Stimulated activated CD8-positive, alpha-beta memory T cell treated with anti-CD3 and anti-CD28 coated beads, Interleukin-4, amount 100 ng/mL, for 48 hours (primary cell): Measurements from ENCODE around the gene FIBP.
A peak's percentile ranks its signal among the peaks of the same experiment; 100 is the strongest.

Experiments
- DNase-seq: peaks from one replicate; pipeline ENCODE4 v3.0.0-alpha.2; 2020

Gene FIBP

DNA sequence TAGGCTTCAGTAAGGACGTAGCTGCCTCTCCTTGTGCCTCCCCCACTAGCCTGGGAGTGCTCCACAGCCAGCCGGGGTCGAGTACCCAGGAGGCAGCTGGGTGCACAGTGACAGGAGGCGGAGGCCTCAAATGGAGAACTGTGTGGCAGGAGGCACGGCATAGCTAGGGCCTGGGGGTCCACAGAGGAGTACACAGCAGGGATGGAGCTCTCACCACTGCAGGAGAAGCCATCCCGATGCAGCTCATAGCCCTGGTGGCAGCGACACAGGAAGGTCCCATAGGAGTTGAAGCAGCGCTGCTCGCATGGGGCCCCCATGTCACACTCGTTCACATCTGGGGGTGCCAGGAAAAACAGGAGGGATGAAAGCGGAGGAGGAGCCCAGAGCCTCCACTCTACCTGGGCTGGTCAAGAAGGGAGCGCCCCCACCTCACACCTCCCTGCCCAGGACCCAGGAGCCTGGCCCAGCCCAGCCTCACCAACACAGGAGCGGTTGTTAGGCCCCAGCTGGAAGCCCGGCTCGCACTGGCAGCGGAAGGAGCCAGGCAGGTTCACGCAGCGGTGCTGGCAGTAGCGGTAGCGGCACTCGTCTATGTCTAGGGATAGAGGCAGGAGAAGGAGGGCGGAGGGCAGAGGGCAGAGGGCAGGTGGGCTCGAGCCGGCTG is 18.5 kb downstream of the FIBP start:
- DNase-seq, result no peak

- DNase-seq, result no peak
These were observed 19.4 kb downstream of the FIBP start for GRCh38 chr11:65868907-65869306.

GRCh38 chr11:65868076-65868667 is 20.1 kb downstream of the FIBP start:
- DNase-seq, result no peak

- DNase-seq, result peak; percentile 67
These were observed 20.8 kb downstream of the FIBP start for GRCh38 chr11:65867284-65868071.

DNA sequence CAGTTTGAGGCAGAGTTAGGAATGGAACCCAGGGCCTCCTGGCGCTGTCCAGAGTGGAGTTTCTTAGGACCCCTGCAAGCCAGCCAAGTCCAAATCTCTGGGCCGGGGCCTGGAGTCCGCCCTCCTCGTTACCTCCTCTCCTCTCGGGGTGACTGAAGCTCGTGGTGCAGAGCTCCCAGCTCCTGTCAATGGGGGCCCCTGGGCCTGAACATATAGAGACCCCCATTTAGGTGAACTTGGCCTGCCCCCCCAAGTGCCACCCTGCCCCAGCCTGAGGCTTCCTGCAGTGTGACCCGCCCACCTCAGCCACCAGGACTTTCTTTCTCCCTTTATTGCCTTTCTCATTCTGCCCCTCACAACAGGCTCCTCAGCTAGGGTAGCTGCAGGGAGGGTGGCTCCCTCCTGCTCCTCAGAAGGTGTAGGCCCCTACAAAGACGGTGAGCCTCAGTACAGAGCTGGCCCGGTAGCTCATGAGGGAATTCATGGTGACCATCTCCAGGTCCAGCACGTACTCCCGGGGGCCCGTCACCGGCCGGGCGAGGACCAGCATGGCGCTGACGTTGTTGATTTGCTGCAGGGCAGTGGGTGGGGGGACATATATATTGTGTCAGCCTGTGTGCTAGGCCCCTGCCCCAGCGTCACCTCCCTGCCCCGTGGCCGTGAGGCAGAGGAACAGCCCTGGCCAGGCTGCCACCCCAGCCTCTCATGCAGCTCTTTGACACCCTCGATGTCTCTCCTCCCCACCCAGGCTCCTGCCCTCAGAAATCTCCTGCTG is 21.6 kb downstream of the FIBP start:
- DNase-seq, result no peak

DNA sequence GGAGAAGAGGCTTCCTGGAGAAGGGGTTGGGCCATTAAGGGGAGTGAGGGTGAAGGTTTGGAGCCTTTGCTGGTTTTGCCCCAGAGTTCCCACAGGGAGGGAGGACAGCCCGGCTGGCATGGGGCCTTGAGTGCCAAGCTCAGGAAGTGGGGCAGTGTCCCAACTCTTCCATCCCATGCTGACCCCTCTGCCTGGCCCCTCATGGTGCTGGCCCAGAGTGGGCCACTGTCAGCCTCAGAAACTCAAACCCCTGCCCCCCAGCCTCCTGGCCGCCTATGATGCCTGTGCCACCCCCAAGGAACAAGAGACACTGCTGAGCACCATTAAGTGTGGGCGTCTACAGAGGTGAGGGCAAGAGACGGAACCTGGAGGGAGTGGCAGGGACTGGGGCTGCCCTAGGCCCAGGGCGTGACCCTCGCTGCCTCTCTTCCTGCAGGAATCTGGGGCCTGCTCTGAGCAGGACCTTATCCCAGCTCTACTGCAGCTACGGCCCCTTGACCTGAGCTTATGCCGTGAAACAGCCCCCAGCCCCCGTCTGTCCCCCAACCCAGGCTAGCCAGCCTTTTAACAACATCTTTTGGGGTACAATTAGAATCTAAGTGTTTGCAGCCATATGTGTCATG is 22.6 kb downstream of the FIBP start:
- DNase-seq, result no peak

DNA sequence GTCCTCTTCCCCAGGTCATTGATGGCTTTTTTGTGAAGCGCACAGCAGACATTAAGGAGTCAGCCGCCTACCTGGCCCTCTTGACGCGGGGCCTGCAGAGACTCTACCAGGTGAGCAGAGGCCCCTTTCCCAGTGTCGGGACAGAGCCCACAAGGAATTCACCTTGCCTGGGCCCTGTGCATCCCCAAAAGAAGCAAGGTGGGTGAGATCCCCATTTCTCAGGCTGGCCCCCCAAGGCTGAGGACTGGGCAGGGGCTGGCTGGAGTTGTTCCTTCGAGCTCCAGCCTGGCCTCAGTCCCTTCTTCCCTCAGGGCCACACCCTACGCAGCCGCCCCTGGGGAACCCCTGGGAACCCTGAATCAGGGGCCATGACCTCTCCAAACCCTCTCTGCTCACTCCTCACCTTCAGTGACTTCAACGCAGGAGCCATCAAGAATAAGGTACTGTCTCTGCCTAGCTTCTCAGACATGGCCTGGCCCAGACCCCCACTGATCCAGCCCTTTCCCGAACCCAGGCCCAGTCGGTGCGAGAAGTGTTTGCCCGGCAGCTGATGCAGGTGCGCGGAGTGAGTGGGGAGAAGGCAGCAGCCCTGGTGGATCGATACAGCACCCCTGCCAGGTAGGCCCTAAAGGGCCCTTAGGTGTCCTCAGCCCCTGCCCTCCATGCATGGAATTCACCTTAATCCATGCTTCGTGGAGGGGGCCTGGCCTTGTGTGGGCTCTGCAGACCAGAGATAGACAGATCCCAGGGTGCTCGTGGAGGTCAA is 23.4 kb downstream of the FIBP start:
- DNase-seq, result no peak

DNA sequence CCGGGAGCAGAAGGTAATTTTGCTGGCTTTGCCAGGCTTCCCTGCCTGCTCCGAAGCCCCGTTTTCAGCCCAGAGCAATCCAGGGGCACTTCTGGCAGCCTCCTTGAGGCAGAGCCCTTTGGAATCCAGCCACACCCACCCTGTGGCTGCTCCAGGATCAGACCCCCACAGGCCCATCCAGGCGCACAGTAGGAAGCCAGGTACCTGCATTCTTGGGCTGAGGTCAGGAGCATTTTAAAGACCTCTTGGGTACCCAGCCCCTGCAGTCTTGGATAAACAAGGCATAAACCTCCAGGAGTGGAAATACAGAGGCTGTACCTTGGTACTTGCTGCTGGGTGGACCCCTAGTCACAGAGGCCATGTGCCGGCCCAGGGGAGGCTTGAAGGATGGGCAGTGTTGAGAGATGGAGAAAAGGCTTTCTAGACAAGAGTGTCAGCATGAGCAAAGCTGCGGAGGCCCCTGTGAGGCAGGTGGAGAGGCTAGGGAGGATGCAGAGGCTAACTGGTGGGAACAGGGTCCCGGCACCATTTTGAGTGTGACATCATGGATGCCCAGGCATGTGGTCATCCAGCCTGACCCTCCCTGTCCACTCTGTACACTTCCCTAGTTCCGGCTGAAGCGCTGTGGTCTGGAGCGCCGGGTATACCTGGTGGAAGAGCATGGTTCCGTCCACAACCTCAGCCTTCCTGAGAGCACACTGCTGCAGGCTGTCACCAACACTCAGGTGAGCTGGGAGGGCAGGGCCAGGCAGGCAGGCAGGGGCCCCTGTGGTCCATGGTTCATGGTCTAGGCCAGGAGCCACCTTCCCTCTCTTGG is 24.2 kb downstream of the FIBP start:
- no peak for DNase-seq

DNA sequence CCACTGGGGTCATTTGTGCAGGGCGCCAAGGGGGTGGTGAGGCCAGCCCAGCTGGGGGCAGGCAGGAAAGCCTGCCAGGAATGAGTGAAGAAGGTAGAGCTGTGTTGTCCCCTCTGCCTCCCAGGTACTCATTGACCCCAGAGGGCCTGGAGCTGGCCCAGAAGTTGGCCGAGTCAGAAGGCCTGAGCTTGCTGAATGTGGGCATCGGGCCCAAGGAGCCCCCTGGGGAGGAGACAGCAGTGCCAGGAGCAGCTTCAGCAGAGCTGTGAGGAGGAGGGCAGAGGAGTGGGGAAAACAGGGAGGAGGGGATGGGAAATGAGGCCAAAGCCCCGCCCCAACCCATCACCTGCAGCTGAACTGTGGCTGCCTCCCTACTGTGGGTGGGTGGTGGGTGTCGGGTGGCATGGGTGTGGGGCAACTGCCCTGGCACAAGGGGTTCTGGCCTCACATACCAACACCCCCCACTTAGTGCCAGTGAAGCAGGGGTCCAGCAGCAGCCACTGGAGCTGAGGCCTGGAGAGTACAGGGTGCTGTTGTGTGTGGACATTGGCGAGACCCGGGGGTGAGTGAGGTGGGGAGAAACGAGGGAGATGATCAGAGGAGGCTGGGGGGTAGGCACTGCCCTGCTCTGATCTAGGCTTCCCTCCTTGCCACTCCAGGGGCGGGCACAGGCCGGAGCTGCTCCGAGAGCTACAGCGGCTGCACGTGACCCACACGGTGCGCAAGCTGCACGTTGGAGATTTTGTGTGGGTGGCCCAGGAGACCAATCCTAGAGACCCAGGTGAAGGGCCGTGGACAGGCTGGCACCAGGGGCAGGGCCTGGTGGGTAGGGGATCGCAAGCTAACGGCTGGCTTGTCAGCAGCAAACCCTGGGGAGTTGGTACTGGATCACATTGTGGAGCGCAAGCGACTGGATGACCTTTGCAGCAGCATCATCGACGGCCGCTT is 25.1 kb downstream of the FIBP start:
- DNase-seq, result peak; percentile 18

DNA sequence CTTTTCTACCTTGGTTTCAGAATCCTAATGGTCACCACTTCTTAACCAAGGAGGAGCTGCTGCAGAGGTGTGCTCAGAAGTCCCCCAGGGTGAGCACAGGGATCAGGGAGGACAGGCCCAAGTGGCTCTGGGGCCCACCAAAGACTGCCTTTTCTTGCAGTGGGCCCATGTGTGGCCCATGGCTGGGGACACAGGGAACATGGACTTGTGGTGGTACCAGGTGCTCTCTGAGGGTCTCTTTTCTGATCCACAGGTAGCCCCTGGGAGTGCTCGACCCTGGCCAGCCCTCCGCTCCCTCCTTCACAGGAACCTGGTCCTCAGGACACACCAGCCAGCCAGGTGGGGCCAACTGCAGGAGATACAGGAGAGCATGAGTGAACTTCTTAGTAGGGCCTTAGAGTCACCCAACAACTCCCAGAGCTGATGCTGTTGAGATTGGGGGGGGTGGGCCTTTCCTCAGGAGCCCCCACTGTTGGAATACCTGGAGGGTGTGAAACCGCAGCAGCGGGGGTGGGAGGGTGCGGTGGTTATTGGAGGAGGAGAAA is 26.0 kb downstream of the FIBP start:
- DNase-seq, result peak; percentile 19

GRCh38 chr11:65861533-65862183 is 26.6 kb downstream of the FIBP start:
- DNase-seq, result peak; percentile 22

DNA sequence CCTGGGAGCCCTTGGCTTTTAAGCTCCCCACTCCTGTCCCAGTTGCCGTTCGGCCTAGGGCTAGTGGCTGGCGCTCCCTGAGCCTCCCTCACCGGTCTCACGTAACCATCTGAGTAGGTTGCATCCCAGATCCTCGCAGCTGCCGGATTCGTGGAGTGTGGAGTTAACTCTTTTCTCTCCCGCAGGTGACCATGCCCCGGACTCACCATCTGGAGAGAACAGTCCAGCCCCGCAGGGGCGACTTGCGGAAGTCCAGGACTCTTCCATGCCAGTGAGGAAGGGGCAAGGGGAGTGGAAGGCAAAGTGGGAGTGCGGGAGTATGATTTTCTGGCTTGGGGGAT is 27.1 kb downstream of the FIBP start:
- DNase-seq, result no peak

DNA sequence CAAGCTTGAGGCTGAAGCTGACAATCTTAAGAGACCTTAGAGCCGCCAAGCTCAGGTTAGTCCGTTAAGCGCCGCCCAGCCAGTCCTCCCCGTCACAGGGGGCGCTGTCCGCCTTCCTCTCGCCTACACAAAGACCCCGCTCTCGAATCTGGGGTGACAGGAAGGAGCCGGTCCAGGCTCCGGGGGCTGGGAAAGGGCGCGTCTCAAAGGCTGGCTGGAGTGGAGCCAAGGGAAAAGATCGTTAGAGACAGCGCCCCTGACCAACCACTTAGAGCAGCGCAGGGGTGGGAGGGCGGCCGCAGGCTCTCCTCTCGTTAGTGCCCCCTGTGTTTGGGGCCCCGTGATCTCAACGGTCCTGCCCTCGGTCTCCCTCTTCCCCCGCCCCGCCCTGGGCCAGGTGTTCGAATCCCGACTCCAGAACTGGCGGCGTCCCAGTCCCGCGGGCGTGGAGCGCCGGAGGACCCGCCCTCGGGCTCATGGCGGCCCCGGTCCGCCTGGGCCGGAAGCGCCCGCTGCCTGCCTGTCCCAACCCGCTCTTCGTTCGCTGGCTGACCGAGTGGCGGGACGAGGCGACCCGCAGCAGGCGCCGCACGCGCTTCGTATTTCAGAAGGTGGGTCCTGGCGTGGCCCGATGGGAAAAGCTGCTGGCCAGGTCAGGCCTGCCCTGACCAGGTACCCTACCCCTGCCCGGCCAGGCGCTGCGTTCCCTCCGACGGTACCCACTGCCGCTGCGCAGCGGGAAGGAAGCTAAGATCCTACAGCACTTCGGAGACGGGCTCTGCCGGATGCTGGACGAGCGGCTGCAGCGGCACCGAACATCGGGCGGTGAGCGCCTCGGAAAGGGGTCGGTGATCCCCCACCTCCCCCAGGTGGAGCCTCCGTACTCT is 27.8 kb downstream of the FIBP start, which contains the start of gene MUS81:
TSS of gene MUS81 (plus strand) at position 156 of the 887 bp plus-strand sequence. CDS start at position 477, 321 bp downstream.
- DNase-seq, result peak; percentile 98

DNA sequence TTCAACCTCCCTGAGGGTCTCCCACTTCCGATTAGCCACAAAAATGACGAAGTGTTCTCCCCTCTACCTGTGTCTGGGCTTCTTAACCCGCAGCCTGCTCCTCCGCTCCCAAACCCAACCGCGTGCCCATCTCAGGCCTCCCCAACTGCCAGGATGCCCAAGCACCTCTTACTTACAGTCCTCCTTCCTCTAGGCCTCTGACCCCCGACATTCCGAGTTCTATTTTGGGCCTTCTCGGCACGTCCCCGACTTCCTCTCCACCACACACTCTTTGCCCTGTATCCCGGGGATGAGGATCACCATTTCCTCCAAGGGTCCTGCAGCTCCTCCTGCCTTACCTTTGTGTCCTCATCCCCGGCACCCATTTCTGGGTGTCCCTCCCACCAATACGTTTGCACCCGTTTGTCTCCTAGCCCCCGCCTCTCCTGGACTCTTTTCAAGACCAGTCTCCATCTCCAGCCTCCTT is 28.4 kb downstream of the FIBP start:
- peak; percentile 69 for DNase-seq

- peak; percentile 99 for DNase-seq
These were observed 29.0 kb downstream of the FIBP start for GRCh38 chr11:65859095-65859811.

DNA sequence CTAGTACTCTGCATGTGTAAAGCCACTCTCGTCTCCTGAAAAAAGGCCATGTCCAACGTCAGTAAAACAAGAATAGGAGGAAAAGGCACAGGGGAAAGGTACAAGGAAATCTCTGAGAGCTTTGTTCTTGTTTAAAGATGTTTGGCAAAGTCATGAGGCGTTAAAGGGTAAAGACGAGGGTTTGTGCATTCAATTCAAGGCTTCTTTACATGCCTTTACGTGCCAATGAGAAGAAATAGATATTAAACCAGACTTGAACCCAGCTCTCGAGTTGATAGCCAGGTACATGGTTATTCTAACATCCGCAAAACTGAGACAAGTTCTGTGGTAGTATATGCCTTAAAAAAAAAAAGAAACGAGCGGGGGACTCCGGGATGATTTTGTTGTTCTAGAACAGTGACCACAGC is 29.6 kb downstream of the FIBP start:
- no peak for DNase-seq
